ENCODE measurements around the gene DCAF15.
A peak's percentile ranks its signal among the peaks of the same experiment; 100 is the strongest.
"Not testable (repeated sequence)": the region's sequence is repeated elsewhere in the genome, so short reads cannot be mapped to it uniquely, and the experiment has no call there.

The DCAF15 gene

GRCh38 chr19:13959962-13960862, 7.9 kb downstream of the DCAF15 start:
- DNase-seq: no peak

- no peak for DNase-seq
These were observed 8.8 kb downstream of the DCAF15 start for GRCh38 chr19:13960863-13961784.

DNA sequence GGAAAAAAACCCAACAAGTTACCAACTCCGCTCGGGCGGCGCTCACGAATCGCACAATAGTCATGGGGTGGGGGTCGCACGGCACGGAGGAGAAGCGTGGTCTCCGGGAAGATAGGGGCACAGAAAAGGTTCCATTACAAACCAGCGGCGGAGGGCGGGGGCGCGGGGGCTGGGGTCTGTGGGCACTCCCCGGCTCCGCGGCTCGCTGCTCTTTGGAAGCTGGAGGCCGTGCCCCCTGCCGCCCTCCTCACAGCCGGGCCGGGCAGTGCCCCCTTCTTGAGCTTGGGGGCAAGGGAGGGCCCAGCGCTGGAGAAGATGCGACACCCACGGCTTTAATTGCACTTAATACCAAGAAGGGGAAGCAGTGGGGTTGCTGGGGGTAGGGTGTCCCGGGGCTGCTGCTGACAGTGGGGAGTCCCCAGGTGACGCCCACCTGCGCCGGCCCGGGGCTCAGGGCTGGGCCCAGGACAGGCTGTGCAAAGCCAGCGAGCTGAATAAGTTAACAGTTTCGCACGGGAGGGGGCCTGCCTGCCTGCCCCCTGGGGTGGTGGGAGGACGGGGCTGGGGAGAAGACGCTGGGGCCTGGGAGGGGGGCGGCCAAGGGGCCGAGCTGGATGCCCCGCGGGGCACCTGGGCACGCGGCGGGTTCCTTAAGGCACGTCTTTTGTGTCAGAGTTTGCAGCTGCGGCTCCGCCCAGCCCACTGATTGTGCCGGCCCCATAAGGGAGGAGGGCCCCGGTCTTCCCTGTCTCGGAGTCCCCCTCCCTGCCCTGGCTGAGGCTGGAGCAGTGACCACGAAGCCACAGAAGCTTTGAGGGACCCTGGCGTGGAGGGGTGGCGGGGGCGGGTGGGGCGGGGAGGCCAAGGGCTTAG, 9.8 kb downstream of the DCAF15 start:
- DNase-seq: no peak

DNA sequence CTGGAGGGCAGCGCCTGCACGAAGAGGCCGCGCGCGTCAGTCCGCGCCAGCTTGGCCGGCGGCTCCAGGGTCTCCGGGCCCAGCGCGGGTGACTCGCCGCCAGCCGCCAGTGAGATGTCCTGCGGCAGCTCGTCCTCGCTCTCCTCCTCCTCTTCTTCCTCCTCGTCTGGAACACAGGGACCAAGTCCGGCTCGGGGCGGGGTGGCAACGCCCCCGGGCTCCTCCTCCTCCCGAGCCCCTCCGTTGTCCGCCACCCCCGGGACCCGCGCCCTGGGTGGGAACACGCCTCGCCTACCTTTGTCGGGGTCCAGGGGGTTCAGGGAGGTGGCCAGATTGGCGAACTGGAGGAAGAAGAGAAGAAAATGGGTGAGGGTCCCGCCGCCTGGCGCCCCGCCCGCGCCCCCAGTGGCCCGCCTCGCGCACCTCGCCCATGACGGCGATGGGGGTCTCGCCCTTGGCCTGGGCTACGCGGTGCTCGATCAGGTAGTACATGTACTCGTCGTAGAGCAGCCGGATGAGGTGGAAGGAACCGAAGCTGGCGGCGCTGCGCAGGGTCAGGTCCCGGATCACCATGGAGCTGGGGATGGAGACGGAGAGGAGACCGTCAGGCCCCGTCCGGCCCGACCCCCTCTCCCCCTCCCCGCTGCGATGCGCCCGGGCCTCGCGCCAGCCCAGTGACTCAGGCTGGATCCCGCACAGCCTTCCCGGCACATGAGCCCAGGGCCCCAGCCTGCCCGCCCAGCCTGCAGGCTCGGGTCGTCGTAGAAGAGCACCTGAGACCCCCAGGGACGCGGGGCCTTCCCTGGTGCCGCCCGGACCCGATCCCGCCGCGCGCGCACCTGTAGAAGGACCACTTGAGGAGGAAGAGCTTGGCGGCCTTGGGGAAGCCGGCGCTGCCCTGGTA, 10.6 kb downstream of the DCAF15 start:
- no peak for DNase-seq

DNA sequence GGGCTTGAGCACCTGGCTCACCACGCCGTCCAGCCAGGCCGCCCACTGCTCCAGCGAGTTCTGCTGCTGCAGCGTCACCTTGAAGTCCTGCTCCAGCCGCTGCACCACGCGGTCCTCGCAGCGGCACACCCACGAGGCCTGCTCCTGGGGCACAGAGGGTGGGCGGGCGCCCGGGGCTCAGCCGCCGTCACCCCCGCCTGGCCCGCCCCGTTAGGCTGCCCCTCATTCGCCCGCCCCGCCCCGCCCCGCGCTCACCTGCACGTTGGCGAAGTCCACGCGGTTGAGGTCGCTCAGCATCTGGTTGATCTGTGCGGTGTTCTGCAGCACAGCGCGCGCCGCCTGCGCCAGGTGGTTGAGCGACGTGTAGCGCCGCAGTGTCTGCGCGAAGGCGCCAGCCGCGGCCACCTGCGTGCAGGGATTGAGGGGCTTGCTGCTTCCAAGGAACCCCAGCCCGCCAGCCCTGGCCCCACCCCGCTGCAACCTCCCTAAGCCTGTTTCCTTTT, 11.3 kb downstream of the DCAF15 start:
- DNase-seq: no peak

DNA sequence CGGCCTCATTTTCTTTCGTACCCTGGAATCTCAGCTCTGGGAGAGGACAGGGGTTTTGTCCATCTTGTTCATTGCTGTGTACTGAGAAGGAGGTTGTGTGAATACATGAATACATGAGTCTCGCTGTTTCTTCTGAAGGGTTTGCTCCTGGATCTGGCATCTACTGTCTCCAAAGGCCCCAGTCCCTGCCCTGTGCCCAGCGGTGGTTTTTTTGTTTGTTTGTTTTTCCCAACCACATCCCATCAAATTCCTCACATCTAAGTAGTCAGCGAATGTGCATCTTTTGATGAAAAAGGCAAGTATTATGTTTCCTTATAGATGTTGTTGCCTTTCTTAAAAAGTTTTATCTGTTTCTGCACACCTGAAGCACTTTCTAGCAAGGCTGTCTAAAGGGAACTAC, 12.5 kb downstream of the DCAF15 start:
- no peak for DNase-seq

GRCh38 chr19:13965377-13965896, 13.1 kb downstream of the DCAF15 start:
- DNase-seq: no peak

DNA sequence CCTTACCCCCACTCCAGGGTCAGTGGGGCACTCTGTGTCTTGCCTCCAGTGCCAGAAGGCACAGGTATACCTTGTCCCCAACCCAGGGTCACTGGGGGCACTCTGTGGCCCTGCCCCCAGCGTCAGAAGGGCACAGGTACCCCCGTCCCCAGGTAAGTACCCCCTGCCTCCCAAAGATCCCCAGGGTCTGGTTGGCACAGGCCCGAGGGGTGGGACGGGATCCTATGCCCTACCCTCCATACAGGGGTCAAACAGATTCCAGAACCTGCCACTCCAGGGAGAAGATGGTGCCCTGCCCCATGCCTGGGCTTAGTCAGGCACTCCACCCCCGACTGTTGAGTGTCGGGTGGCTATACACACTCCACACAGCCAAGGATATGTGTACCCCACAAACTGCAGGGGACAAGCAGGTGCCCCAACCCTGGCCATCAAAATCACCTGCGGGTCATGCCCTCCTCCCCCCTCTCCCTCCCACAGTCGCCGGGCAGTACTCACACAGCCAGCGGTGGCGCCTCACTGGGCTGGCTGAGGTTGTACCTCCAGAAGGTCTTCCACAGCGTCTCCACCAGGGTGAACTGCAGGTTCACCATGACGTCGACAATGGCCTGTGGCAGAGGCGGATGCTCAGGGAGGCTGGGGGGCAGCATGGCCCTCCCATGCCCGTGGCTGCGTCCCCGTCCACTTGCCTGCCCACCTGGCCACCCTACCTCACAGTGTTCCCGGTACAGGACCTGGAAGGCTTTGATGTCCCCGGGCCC, 13.8 kb downstream of the DCAF15 start:
- DNase-seq: no peak

- DNase-seq: no peak
These were observed 14.4 kb downstream of the DCAF15 start for GRCh38 chr19:13966684-13967128.

- not testable (repeated sequence) for DNase-seq
These were observed 14.9 kb downstream of the DCAF15 start for GRCh38 chr19:13967206-13967605.

GRCh38 chr19:13968383-13968935, 16.1 kb downstream of the DCAF15 start:
- no peak for DNase-seq

GRCh38 chr19:13968999-13969398, 16.7 kb downstream of the DCAF15 start:
- DNase-seq: no peak

GRCh38 chr19:13969897-13970296, 17.6 kb downstream of the DCAF15 start:
- no peak for DNase-seq

GRCh38 chr19:13971868-13972267, 19.6 kb downstream of the DCAF15 start:
- not testable (repeated sequence) for DNase-seq

DNA sequence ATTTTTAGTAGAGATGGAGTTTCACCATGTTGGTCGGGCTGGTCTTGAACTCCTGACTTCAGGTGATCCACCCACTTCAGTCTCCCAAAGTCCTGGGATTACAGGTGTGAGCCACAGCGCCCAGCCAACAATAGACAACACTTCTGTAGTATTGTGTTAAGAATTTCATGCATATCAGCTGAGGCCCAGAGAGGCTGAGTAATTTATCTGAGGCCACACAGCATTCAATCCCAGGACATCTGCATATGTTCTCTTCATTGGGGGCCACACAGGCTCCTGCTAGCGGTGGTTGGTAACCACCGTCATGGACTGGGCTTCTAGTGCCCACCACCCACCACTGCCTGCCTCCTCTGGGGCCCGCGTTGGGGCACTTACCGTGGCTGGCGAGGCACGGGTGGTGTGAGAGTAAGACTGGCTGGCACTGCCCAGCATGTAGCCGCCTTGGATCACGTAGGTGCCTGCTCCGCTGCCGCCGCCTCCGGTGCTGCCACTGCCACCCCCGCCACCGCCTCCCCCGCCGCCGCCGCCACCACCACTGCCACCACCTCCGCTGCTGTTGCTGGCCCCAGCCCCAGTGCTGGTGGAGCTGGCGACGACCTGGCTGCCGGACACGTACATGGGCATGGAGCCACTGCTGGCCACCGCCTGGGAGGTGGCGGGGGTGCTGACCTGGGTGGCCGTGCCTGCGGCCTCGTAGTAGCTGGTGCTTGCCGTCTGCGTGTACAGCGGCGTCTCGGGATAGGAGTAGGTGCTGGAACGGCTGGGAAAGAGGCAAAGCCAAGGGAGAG, 20.3 kb downstream of the DCAF15 start:
- DNase-seq: no peak

DNA sequence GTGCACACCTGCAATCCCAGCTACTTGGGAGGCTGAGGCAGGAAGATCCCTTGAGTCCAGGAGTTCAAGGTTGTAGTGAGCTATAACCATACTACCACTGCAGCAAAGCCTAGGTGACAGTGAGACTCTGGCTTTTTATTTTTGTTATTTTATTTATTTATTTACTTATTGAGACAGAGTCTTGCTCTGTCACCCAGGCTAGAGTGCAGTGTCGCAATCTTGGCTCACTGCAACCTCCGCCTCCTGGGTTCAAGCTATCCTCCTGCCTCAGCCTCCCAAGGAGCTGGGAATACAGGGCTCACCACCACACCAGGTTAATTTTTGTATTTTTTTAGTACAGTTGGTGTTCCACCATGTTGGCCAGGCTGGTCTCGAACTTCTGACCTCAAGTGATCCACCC, 21.2 kb downstream of the DCAF15 start:
- DNase-seq: not testable (repeated sequence)

GRCh38 chr19:13974073-13974472, 21.8 kb downstream of the DCAF15 start:
- peak; percentile 10 to 51 for DNase-seq

DNA sequence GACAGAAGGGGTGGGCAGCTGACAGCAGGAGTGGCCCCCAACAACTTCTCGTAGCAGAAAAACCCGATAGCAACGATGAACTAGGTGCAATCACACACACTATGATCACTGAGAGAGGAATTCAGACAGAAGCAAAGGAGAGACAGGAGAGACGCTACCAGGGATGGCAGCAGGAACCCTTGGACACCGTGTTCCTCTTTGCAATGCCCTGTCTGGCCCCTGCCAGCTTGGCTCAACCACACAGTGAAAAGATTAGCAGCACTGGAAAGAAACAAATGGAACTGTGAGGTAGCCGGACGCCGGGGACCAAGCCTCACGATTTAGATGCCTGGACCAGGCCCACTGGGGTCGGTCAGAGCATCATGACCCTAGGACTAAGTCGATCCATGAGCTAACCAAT, 23.6 kb downstream of the DCAF15 start:
- no peak for DNase-seq

DNA sequence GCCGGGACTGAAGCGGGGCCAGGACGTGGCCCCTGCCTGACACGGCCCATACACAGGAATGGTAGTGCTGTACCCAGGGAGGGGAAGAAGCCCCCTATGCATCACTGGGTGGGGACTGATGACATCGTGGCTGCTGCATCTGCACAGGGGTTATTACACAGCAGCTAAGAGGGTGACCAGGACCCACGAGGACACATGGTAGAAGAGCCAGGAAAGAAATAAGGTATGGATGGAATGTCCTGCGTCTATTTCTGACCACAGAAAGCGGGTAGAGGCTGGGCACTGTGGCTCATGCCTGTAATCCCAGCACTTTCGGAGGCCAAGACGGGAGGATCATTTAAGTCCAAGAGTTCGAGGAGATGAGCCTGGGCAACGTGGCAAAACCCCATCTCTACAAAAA, 24.1 kb downstream of the DCAF15 start:
- no peak for DNase-seq
